Stomach (tissue), 9 donors: ENCODE results near the gene DDX55. TPM values are rescaled to one million over a fixed set of nuclear protein-coding genes. Genes with fewer than 3 reads are reported as not detected.
"Not testable (repeated sequence)": the region's sequence is repeated elsewhere in the genome, so short reads cannot be mapped to it uniquely, and the experiment has no call there.

ENCODE experiments used
- DNase-seq, 2 donors: peaks; one replicate each; pipeline versions ENCODE4 v3.0.0 to v3.0.0-alpha.2; 2013 to 2019
- H3K27ac ChIP-seq, 5 donors: fragments of 200-600 bp in 4 of 5; sonication (generic) in 4 of 5; one replicate each; pipeline ENCODE4 v1.5.1; 2013 to 2019; ENCODE audit warnings: mild to moderate bottlenecking in 1 of 5, moderate library complexity in 1 of 5
- H3K27me3 ChIP-seq, 3 donors: fragments of 200-600 bp; sonication (generic); one replicate each; pipeline ENCODE4 v1.5.1; 2017 to 2019; ENCODE audit warnings: mixed run types in 1 of 3
- H3K36me3 ChIP-seq, 4 donors: fragments of 200-600 bp; sonication (generic); 1 replicate in 3 of 4; 2 replicates in 1 of 4; pipeline ENCODE4 v1.5.1; 2016 to 2019
- H3K4me1 ChIP-seq, 4 donors: fragments of 200-600 bp; sonication (generic); one replicate each; pipeline ENCODE4 v1.5.1; 2016 to 2019
- H3K4me3 ChIP-seq, 4 donors: fragments of 200-600 bp; sonication (generic) in 3 of 4; one replicate each; pipeline ENCODE4 v1.5.1; 2016 to 2019; ENCODE audit warnings: mild to moderate bottlenecking in 1 of 4
- H3K9me3 ChIP-seq, 4 donors: fragments of 200-600 bp; sonication (generic); one replicate each; pipeline ENCODE4 v1.5.1; 2016 to 2019
- EP300 ChIP-seq: sonication (generic); formaldehyde crosslinking; IDR thresholded peaks from one replicate; pipeline ENCODE4 v1.6.1; 2017; ENCODE audit warnings: antibody characterized with exemption
- POLR2A ChIP-seq, 4 donors: fragments of 450-650 bp; IDR thresholded peaks; one replicate each; pipeline ENCODE4 v1.6.1; 2016; ENCODE audit warnings: antibody characterized with exemption in 4 of 4, control low read depth in 2 of 4, mild to moderate bottlenecking in 1 of 4, moderate library complexity in 1 of 4
- POLR2AphosphoS5 ChIP-seq, 3 donors: sonication (generic); formaldehyde crosslinking; IDR thresholded peaks; one replicate each; pipeline ENCODE4 v1.6.1; 2016; ENCODE audit warnings: antibody characterized with exemption in 3 of 3
- WGBS, 5 donors: extraction: QIAGEN DNeasy Blood & Tissue Kit in 3 of 5; methylation state at CpG; one replicate each; pipeline versions ENCODE4 v1.1.5 to v1.1.7; 2013 to 2018; 5-methylcytosine and 5-hydroxymethylcytosine counted together
- intact Hi-C: fragments of 100-400 bp; cut with DNase I; formaldehyde crosslinking; loops from one replicate; pipeline ENCODE4 v1.15.1; 2023; ENCODE audit warnings: low total_unique reads
- polyA plus RNA-seq, 3 donors: library from polyadenylated mRNA; stranded (reverse); fragments of 200-250 nt; gene quantifications; one replicate each; pipeline ENCODE4 v1.2.3, GENCODE V29; 2013
- total RNA-seq, 5 donors: library from RNA; depleted of rRNA; stranded (reverse); fragments of >200 nt; gene quantifications; one replicate each; pipeline versions ENCODE4 v1.1.0 to v1.2.3, GENCODE V29; 2014 to 2016
- TF ChIP-seq, protein P1 (sequence below), 7 experiments: fragments of 450-650 bp in 4 of 7; fragments of 200-600 bp in 3 of 7; sonication (generic) in 3 of 7; IDR thresholded peaks; one replicate each; pipeline ENCODE4 v1.5.1; 2016 to 2019; ENCODE audit warnings: antibody characterized with exemption in 7 of 7, control low read depth in 2 of 7, mild to moderate bottlenecking in 1 of 7
- donor health status: healthy with polysubstance abuse.
- donor health status: Bipolar disorder and iron deficiency.
- donor health status: healthy.

DDX55 gene
- total and polyA plus RNA-seq, 8 donors, result 7.5 to 78.2 (median 19.3) TPM

DNA sequence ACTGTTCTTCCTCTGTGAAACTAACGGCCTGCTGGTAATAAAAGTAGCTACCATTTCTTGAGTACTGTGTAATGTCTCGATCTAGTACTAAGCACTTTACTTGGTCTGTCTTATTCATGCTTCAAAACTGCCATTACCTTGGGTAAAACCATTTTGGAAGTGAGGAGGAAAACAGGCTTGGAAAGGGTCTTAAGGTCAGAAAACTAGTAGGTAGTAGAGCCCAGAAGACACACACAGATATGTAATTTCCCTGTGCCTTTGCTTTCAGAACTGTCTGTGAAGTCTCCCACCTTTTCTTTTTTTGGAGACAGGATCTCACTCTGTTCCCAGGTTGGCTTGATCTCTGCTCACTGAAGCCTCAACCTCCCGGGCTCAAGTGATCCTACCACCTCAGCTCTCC is 3.4 kb upstream of the DDX55 start:
- WGBS, 5 donors, result 77 to 84% (median 79%) methylated on average over 3 of the region's 3 CpGs
- peaks cover 13 to 44% (median 35%) of the 10 kb centered on the region in 4 donors for H3K4me1 ChIP-seq
- peak in 1 of 2 donors; percentile 5 for DNase-seq
- intact Hi-C loops, result no loop called here
- TF ChIP-seq EP300, result no peak
- no peak for TF ChIP-seq POLR2AphosphoS5 (IDR thresholded peaks at IDR 0.05)
- TF ChIP-seq, protein P1, sequence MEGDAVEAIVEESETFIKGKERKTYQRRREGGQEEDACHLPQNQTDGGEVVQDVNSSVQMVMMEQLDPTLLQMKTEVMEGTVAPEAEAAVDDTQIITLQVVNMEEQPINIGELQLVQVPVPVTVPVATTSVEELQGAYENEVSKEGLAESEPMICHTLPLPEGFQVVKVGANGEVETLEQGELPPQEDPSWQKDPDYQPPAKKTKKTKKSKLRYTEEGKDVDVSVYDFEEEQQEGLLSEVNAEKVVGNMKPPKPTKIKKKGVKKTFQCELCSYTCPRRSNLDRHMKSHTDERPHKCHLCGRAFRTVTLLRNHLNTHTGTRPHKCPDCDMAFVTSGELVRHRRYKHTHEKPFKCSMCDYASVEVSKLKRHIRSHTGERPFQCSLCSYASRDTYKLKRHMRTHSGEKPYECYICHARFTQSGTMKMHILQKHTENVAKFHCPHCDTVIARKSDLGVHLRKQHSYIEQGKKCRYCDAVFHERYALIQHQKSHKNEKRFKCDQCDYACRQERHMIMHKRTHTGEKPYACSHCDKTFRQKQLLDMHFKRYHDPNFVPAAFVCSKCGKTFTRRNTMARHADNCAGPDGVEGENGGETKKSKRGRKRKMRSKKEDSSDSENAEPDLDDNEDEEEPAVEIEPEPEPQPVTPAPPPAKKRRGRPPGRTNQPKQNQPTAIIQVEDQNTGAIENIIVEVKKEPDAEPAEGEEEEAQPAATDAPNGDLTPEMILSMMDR (IDR thresholded peaks at IDR 0.05), result no peak
- no peak for TF ChIP-seq POLR2A (IDR thresholded peaks at IDR 0.05)
- H3K27me3 ChIP-seq, result no peaks in the 10 kb centered on the region
- peaks cover 23 to 58% (median 58%) of the 10 kb centered on the region in 4 donors for H3K36me3 ChIP-seq
- no peak overlapping the region for H3K4me3 ChIP-seq
- H3K9me3 ChIP-seq, result no peaks in the 10 kb centered on the region
- H3K27ac ChIP-seq, result no peak overlapping the region

DNA sequence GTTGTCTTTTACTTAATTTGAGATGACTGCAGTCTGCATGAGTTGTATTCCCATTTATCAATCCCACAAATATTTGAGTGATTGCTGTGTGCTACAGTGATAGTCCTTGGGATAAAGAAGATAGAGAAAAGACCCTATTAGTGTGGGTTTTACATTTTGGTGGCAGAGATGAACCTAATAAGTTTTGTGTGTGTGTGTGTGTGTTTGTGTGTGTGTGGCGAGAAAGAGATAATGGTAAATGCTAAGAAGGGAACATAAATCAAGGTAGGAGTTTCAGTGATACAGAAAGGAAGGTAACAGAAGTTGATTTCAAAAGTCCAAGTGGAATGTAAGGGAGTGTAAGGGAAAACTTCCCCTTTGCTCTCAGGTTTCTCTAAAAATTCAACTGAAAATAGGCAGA is 2.6 kb upstream of the DDX55 start:
- intact Hi-C loops, result no loop called here
- Histone ChIP-seq H3K36me3 (peaks cover 20 to 56% (median 52%) of the 10 kb centered on the region in 4 donors), H3K9me3 (no peaks in the 10 kb centered on the region), H3K4me1 (peaks cover 14 to 52% (median 40%) of the 10 kb centered on the region in 4 donors), H3K4me3 (no peak overlapping the region), H3K27ac (no peak overlapping the region), H3K27me3 (no peaks in the 10 kb centered on the region)
- TF ChIP-seq POLR2A (IDR thresholded peaks at IDR 0.05), result no peak
- TF ChIP-seq, protein P1 (IDR thresholded peaks at IDR 0.05), result no peak
- TF ChIP-seq EP300, result no peak
- DNase-seq, result no peak
- 81 to 97% (median 95%) methylated on average over 1 of the region's 1 CpG for WGBS, 5 donors

DNA sequence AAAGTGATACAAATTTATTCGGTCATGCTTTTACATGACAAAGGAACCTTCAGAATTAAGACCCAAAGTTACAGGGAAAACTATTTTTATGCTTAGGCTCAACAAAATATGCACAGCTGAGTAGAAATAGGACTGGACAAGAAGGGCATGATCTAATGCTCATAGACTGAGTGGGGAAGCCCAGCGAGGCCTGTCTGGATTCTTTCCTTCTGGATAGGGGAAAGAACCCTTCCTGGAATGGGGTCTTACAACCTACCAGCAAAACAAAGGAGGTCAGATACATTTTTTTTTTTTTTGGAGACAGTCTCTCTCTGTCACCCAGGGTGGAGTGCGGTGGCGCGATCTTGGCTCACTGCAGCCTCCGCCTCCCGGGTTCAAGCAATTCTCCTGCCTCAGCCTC is 2.2 kb upstream of the DDX55 start:
- Histone ChIP-seq H3K27me3 (no peaks in the 10 kb centered on the region), H3K4me3 (no peak overlapping the region), H3K4me1 (peaks cover 14 to 52% (median 37%) of the 10 kb centered on the region in 4 donors), H3K27ac (no peak overlapping the region), H3K36me3 (peaks cover 20 to 56% (median 50%) of the 10 kb centered on the region in 4 donors), H3K9me3 (no peaks in the 10 kb centered on the region)
- TF ChIP-seq POLR2AphosphoS5 (IDR thresholded peaks at IDR 0.05), result no peak
- TF ChIP-seq, protein P1 (IDR thresholded peaks at IDR 0.05), result no peak
- no peak for TF ChIP-seq EP300
- TF ChIP-seq POLR2A (IDR thresholded peaks at IDR 0.05), result no peak
- peak in 1 of 2 donors; percentile 11 for DNase-seq
- 87 to 94% (median 91%) methylated on average over 7 of the region's 7 CpGs for whole genome bisulfite sequencing, 5 donors
- intact Hi-C loops, result no loop called here

- intact Hi-C loops, result no loop called here
- H3K36me3 ChIP-seq, result peaks cover 15 to 56% (median 49%) of the 10 kb centered on the region in 4 donors
- no peaks in the 10 kb centered on the region for H3K9me3 ChIP-seq
- no peaks in the 10 kb centered on the region for H3K27me3 ChIP-seq
- peak in 1 of 2 donors; percentile 18 for DNase-seq
- peak overlapping the region; percentile 81 to 100 (median 98) for H3K4me3 ChIP-seq
- peak overlapping the region in 4 of 5 donors; percentile 88 to 93 (median 90) for H3K27ac ChIP-seq
- no peak for TF ChIP-seq EP300
- TF ChIP-seq, protein P1 (IDR thresholded peaks at IDR 0.05), result no peak
- no peak for TF ChIP-seq POLR2A (IDR thresholded peaks at IDR 0.05)
- TF ChIP-seq POLR2AphosphoS5 (IDR thresholded peaks at IDR 0.05), result no peak
- 5 to 10% (median 9%) methylated on average over 7 of the region's 7 CpGs for WGBS, 5 donors
- H3K4me1 ChIP-seq, result peaks cover 14 to 41% (median 30%) of the 10 kb centered on the region in 4 donors
These were observed 824 bp downstream of the DDX55 start for GRCh38 chr12:123602651-123603195.

- 85 to 86% (median 85%) methylated on average over 11 of the region's 11 CpGs for whole genome bisulfite sequencing, 5 donors
- intact Hi-C loops, result not testable (repeated sequence)
These were observed 1.6 kb downstream of the DDX55 start for GRCh38 chr12:123603495-123603894.

More at GRCh38 chr12:123603495-123603894, 1.6 kb downstream of the DDX55 start:
- H3K27ac ChIP-seq, H3K9me3 ChIP-seq, H3K27me3 ChIP-seq, DNase-seq: not testable (repeated sequence)
- peaks cover 21 to 56% (median 49%) of the 10 kb centered on the region in 4 donors for H3K36me3 ChIP-seq
- H3K4me1 ChIP-seq, result peaks cover 14 to 41% (median 30%) of the 10 kb centered on the region in 4 donors
- H3K4me3 ChIP-seq, result peak overlapping the region in 1 of 4 donors; percentile 95
